ENCODE data around the gene ZNF646.

Gene ZNF646

DNA sequence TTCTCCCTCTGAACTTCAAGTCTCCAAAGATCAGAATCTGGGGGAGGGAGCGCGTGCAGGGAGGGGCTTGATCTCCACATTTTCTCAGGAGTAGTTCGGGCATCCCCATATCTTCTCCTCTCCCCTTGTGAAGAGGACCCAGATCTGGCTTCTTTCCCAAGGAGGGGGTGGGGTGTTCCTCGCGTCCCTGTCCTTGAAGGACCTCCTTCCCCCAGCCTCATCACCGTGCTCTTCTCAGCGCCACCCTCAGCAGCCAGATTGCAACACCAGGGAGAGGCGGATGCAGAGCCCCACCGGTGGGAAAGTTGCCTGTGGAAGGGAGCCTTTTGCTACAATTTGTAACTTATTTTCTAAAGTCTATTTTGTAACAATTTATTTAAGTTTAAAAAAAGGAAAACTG is 8.9 kb downstream of the ZNF646 start:
- TF ChIP-seq POLR2AphosphoS5 (IDR thresholded peaks at IDR 0.05; ENCODE audit: low read depth) (no peak), SPI1 (IDR thresholded peaks at IDR 0.05; ENCODE audit: borderline replicate concordance, low read depth) (no peak), GABPA (IDR thresholded peaks at IDR 0.05; ENCODE audit: low read depth) (no peak)
- TF ChIP-seq, protein P1, sequence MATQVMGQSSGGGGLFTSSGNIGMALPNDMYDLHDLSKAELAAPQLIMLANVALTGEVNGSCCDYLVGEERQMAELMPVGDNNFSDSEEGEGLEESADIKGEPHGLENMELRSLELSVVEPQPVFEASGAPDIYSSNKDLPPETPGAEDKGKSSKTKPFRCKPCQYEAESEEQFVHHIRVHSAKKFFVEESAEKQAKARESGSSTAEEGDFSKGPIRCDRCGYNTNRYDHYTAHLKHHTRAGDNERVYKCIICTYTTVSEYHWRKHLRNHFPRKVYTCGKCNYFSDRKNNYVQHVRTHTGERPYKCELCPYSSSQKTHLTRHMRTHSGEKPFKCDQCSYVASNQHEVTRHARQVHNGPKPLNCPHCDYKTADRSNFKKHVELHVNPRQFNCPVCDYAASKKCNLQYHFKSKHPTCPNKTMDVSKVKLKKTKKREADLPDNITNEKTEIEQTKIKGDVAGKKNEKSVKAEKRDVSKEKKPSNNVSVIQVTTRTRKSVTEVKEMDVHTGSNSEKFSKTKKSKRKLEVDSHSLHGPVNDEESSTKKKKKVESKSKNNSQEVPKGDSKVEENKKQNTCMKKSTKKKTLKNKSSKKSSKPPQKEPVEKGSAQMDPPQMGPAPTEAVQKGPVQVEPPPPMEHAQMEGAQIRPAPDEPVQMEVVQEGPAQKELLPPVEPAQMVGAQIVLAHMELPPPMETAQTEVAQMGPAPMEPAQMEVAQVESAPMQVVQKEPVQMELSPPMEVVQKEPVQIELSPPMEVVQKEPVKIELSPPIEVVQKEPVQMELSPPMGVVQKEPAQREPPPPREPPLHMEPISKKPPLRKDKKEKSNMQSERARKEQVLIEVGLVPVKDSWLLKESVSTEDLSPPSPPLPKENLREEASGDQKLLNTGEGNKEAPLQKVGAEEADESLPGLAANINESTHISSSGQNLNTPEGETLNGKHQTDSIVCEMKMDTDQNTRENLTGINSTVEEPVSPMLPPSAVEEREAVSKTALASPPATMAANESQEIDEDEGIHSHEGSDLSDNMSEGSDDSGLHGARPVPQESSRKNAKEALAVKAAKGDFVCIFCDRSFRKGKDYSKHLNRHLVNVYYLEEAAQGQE (IDR thresholded peaks at IDR 0.05; ENCODE audit: insufficient replicate concordance, low read depth): no peak
- TF ChIP-seq, protein P2, sequence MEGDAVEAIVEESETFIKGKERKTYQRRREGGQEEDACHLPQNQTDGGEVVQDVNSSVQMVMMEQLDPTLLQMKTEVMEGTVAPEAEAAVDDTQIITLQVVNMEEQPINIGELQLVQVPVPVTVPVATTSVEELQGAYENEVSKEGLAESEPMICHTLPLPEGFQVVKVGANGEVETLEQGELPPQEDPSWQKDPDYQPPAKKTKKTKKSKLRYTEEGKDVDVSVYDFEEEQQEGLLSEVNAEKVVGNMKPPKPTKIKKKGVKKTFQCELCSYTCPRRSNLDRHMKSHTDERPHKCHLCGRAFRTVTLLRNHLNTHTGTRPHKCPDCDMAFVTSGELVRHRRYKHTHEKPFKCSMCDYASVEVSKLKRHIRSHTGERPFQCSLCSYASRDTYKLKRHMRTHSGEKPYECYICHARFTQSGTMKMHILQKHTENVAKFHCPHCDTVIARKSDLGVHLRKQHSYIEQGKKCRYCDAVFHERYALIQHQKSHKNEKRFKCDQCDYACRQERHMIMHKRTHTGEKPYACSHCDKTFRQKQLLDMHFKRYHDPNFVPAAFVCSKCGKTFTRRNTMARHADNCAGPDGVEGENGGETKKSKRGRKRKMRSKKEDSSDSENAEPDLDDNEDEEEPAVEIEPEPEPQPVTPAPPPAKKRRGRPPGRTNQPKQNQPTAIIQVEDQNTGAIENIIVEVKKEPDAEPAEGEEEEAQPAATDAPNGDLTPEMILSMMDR (IDR thresholded peaks at IDR 0.05; ENCODE audit: insufficient read depth, low read length): no peak
- no peak for DNase-seq (ENCODE audit: low read depth in 1 of 2, low spot score in 1 of 2)
- H3K4me3 ChIP-seq (replicated peaks; ENCODE audit: insufficient read depth, low read length): no peak overlapping the region

DNA sequence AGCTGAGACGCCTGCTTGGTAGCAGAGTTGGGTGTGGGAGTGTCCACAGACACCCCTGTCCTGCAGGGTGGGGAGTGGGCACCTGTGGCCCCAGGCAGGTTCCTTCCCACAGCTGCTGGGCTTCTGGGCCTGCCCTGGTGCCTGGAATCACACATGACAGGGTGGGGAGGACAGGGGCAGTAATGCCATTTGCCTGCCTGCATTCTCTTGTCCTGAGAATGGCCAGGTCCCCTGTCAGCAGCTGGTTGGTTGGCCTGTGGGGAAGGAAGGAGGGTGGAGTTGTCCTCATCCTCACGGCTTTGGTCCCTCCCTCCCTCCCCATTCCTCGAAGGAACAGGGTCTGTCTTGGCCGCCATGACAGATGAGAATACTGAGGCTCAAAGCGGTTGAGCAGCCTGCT is 9.3 kb downstream of the ZNF646 start:
- no peak overlapping the region for H3K4me3 ChIP-seq (replicated peaks; ENCODE audit: insufficient read depth, low read length)
- TF ChIP-seq, protein P1 (IDR thresholded peaks at IDR 0.05; ENCODE audit: insufficient replicate concordance, low read depth): no peak
- TF ChIP-seq POLR2AphosphoS5 (IDR thresholded peaks at IDR 0.05; ENCODE audit: low read depth): 0 out of 2 replicates have a peak, but pooled peaks have one; percentile 17
- TF ChIP-seq, protein P2 (IDR thresholded peaks at IDR 0.05; ENCODE audit: insufficient read depth, low read length): no peak
- no peaks in the 10 kb centered on the region for H3K27me3 ChIP-seq (ENCODE audit: insufficient read depth, poor library complexity, severe bottlenecking)
- H3K27ac ChIP-seq (replicated peaks): no peak overlapping the region
- no peak for DNase-seq (ENCODE audit: low read depth in 1 of 2, low spot score in 1 of 2)

More for the DNA sequence above, 8.9 kb downstream of the ZNF646 start:
- Histone ChIP-seq H3K27ac (replicated peaks) (no peak overlapping the region), H3K27me3 (ENCODE audit: insufficient read depth, poor library complexity, severe bottlenecking) (no peaks in the 10 kb centered on the region)

DNA sequence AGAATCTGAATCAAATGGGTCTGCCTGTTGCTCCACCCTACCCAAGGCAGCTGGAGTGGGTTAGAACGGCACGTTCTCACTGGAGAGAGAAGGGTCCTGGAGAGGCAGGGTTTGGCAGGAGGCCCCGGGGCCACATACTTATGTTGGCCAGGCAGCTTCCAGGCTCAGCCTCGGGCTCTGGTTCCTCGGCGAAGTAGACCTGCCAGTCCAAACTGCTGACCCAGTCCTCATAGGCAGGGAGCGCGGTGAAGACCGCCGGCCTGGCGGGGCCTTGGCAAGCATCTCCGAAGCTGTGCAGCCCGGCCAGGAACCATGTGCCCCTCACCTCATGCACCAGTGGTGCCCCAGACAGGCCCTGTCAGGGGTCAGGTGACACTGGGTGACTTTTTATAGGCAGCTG is 9.8 kb downstream of the ZNF646 start:
- no peak for DNase-seq (ENCODE audit: low read depth in 1 of 2, low spot score in 1 of 2)
- no peak for TF ChIP-seq POLR2AphosphoS5 (IDR thresholded peaks at IDR 0.05; ENCODE audit: low read depth)
- TF ChIP-seq GABPA (IDR thresholded peaks at IDR 0.05; ENCODE audit: low read depth): no peak
- TF ChIP-seq SPI1 (IDR thresholded peaks at IDR 0.05; ENCODE audit: borderline replicate concordance, low read depth): no peak
- TF ChIP-seq, protein P1 (IDR thresholded peaks at IDR 0.05; ENCODE audit: insufficient replicate concordance, low read depth): no peak
- TF ChIP-seq, protein P2 (IDR thresholded peaks at IDR 0.05; ENCODE audit: insufficient read depth, low read length): no peak
- Histone ChIP-seq H3K4me3 (replicated peaks; ENCODE audit: insufficient read depth, low read length) (no peak overlapping the region), H3K27me3 (ENCODE audit: insufficient read depth, poor library complexity, severe bottlenecking) (no peaks in the 10 kb centered on the region), H3K27ac (replicated peaks) (no peak overlapping the region)
